IMR-90 (cell line): Measurements from ENCODE around the gene DYNLRB2.

ENCODE experiments used
- BHLHE40 ChIP-seq: fragments of 150-350 bp; IDR thresholded peaks from 2 replicates; pipeline ENCODE4 v1.6.1; 2016; ENCODE audit warnings: mild to moderate bottlenecking, low read depth, low read length
- CHD1 ChIP-seq: IDR thresholded peaks from 2 replicates; pipeline ENCODE4 v1.6.1; 2012; ENCODE audit warnings: low read depth, low read length, improper control_type of control experiment
- CTCF ChIP-seq: conservative IDR thresholded peaks from 2 replicates; pipeline ENCODE4 v1.5.1; 2012; ENCODE audit warnings: mild to moderate bottlenecking, low read depth, low read length, improper control_type of control experiment

- no peak for TF ChIP-seq CTCF
- TF ChIP-seq CHD1 = no peak
- TF ChIP-seq BHLHE40 = no peak
Observed at GRCh38 chr16:80509872-80510271, 30.9 kb upstream of the DYNLRB2 start.
